Endothelial cell of umbilical vein (primary cell): Measurements from ENCODE around the gene CARD14. TPM values are rescaled to one million over a fixed set of nuclear protein-coding genes. Genes with fewer than 3 reads are reported as not detected.

Source experiments
- BruUV-seq: library from RNA; stranded (reverse); fragments of 400-500 nt; replicated peaks from 2 replicates; lab custom pipeline; 2021; lab: Mats Ljungman, UMichigan
- CTCF ChIA-PET: fragments of 300-600, 350-600 bp; sonication (Branson Sonifier 250); formaldehyde crosslinking; loops from one replicate; lab custom pipeline; 2021; ENCODE audit warnings: antibody characterized with exemption, inconsistent platforms; lab: Charles Lee
- POLR2A ChIA-PET: fragments of 300-600, 350-600 bp; sonication (Branson Sonifier 250); formaldehyde crosslinking; loops from one replicate; lab custom pipeline; 2021; ENCODE audit warnings: antibody characterized with exemption, inconsistent platforms; lab: Charles Lee
- DNase-seq: peaks from one replicate; pipeline ENCODE4 v3.0.0-alpha.2; 2011; ENCODE audit warnings: low read depth, low spot score
- FAIRE-seq: peaks from 2 replicates; lab custom pipeline; 2011; peaks lifted over from hg19 to GRCh38; lab: Jason Lieb, UNC
- H2AFZ ChIP-seq: 2 replicates; pipeline ENCODE4 v1.6.0; 2012; ENCODE audit warnings: low read depth, low read length, control low read depth, inconsistent platforms
- H3K27ac ChIP-seq: 2 replicates; pipeline ENCODE4 v1.5.1; 2011; ENCODE audit warnings: low read depth, mild to moderate bottlenecking, control low read depth, low read length, moderate library complexity; ENCODE audit not compliant: insufficient read depth
- H3K27me3 ChIP-seq, 2 experiments: 2 replicates each; pipeline versions ENCODE4 v1.6.0 to v1.6.1; 2011; ENCODE audit warnings: low read length in 2 of 2, mixed read lengths in 1 of 2; ENCODE audit not compliant: control insufficient read depth in 2 of 2, insufficient read depth in 2 of 2
- H3K36me3 ChIP-seq, 2 experiments: 2 replicates in 1 of 2; 3 replicates in 1 of 2; pipeline ENCODE4 v1.5.1; 2011; ENCODE audit warnings: low read length in 2 of 2, mild to moderate bottlenecking in 1 of 2, moderate library complexity in 1 of 2; ENCODE audit not compliant: control insufficient read depth in 2 of 2, insufficient read depth in 2 of 2; ENCODE audit errors: extremely low read depth in 1 of 2
- H3K4me1 ChIP-seq: 3 replicates; pipeline ENCODE4 v1.5.1; 2011; ENCODE audit warnings: mild to moderate bottlenecking, low read length; ENCODE audit not compliant: control insufficient read depth, insufficient read depth; ENCODE audit errors: extremely low read depth
- H3K4me2 ChIP-seq: 2 replicates; pipeline ENCODE4 v1.6.1; 2011; ENCODE audit warnings: low read length, control low read depth, mixed read lengths; ENCODE audit not compliant: insufficient read depth
- H3K4me3 ChIP-seq, 3 experiments: fragments of 200-600 bp in 1 of 3; sonication (generic), shearing (Covaris generic) in 1 of 3; replicated peaks in 1 of 3; 2 replicates each; pipeline ENCODE4 v1.5.1; 2011 to 2016; ENCODE audit warnings: control low read depth in 3 of 3, low read length in 3 of 3, mild to moderate bottlenecking in 2 of 3, inconsistent platforms in 1 of 3, low read depth in 1 of 3, moderate library complexity in 1 of 3; ENCODE audit not compliant: insufficient read depth in 1 of 3
- H3K79me2 ChIP-seq: 2 replicates; pipeline ENCODE4 v1.6.0; 2012; ENCODE audit warnings: low read length, inconsistent platforms; ENCODE audit not compliant: control insufficient read depth, insufficient read depth
- H3K9ac ChIP-seq: replicated peaks from 2 replicates; pipeline ENCODE3; 2011; ENCODE audit warnings: low read length, control low read depth; ENCODE audit not compliant: insufficient read depth; ENCODE audit errors: extremely low read depth
- H3K9me1 ChIP-seq: replicated peaks from 3 replicates; pipeline ENCODE4 v1.6.0; 2011; ENCODE audit warnings: mild to moderate bottlenecking, low read length; ENCODE audit not compliant: control insufficient read depth, insufficient read depth; ENCODE audit errors: extremely low read depth
- H3K9me3 ChIP-seq: replicated peaks from 2 replicates; pipeline ENCODE4 v1.5.1; 2012; ENCODE audit warnings: low read length, inconsistent platforms; ENCODE audit not compliant: control insufficient read depth, insufficient read depth
- H4K20me1 ChIP-seq: replicated peaks from 2 replicates; pipeline ENCODE3; 2011; ENCODE audit warnings: mild to moderate bottlenecking, low read length; ENCODE audit not compliant: control insufficient read depth, insufficient read depth; ENCODE audit errors: extremely low read depth
- JUN ChIP-seq: IDR thresholded peaks from 2 replicates; pipeline ENCODE4 v1.6.1; 2011; ENCODE audit warnings: borderline replicate concordance, low read depth; ENCODE audit not compliant: insufficient read length, insufficient read depth
- POLR2A ChIP-seq: IDR thresholded peaks from 2 replicates; pipeline ENCODE4 v1.6.1; 2012; ENCODE audit warnings: low read depth, mild to moderate bottlenecking, control low read depth, low read length
- POLR2AphosphoS5 ChIP-seq: IDR thresholded peaks from 2 replicates; pipeline ENCODE4 v1.6.1; 2012; ENCODE audit warnings: low read depth, mild to moderate bottlenecking, control low read depth, low read length, moderate library complexity; ENCODE audit not compliant: insufficient read depth
- dilution Hi-C: fragments of 300-500 bp; cut with MboI; formaldehyde crosslinking; loops from one replicate; pipeline ENCODE4 v1.15.0; 2019; ENCODE audit warnings: low sequenced_read_pairs; ENCODE audit not compliant: extremely low pct_ligation_motif_present
- intact Hi-C: fragments of 100-400 bp; cut with micrococcal nuclease; formaldehyde crosslinking; loops from one replicate; pipeline ENCODE4 v1.10.0; 2022
- polyA plus RNA-seq, 4 experiments: library from polyadenylated mRNA; depleted of rRNA in 3 of 4; stranded (reverse) in 3 of 4; unstranded in 1 of 4; fragments of >200 nt; gene quantifications; 2 replicates each; pipeline versions ENCODE4 v1.2.1 to v1.2.3, GENCODE V29; 2011 to 2012; ENCODE audit warnings: missing spikeins in 1 of 4
- total RNA-seq: library from RNA; stranded (reverse); gene quantifications from 2 replicates; pipeline ENCODE4 v1.2.3, GENCODE V29; 2021
- TF ChIP-seq, protein P1 (sequence below): IDR thresholded peaks from 2 replicates; pipeline ENCODE4 v1.6.1; 2011; ENCODE audit not compliant: insufficient read depth, insufficient read length
- TF ChIP-seq, protein P2 (sequence below), 2 donors: IDR thresholded peaks; 1 replicate in 1 of 2; 2 replicates in 1 of 2; pipeline ENCODE4 v1.5.1; 2011; ENCODE audit warnings: low read length in 2 of 2, mild to moderate bottlenecking in 2 of 2, moderate library complexity in 2 of 2, control low read depth in 1 of 2, inconsistent platforms in 1 of 2, low read depth in 1 of 2; ENCODE audit not compliant: insufficient read depth in 1 of 2; ENCODE audit errors: extremely low read depth in 1 of 2

CARD14 gene
- total and polyA plus RNA-seq, 2 donors (not counting 3 experiments of a cell fraction or from before 2014, with no cell fraction given), result not detected

DNA sequence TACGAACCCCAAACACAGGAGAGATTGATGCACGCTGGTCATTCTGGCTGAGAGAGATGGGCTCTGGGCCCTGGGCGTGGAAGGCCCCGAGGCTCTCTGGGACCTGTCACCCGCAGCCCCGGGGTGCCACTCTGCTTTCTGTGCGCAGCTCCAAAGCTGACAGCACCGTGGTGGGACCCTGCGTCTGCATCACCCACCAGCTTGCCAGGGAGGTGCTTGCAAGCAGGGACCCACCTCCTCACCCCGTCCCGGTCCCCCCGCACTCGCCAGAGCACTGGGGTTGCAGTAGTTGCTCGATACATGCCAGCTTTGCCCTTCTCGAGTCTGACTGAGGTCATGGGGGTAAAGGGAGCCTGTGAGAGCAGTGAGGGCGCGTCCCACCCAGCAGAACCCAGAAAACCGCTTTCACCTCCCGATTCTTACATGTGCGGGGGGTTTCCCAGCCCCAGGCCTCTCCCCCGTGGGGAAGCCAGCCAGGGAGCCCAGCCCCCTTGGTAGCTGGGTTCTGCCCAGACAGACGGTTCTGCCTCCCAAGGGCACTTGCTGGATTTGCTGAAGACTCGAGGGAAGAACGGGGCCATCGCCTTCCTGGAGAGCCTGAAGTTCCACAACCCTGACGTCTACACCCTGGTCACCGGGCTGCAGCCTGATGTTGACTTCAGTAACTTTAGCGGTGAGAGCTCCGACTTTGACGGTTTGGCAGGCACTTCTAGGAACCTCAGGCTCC is 12.5 kb downstream of the CARD14 start:
- H3K9me1 ChIP-seq, result no peaks in the 10 kb centered on the region
- dilution Hi-C loops, result no loop called here
- H3K36me3 ChIP-seq, result no peaks in the 10 kb centered on the region
- no peak overlapping the region for H3K27ac ChIP-seq
- no peak overlapping the region for H3K4me3 ChIP-seq
- BruUV-seq, result no TSS peak
- POLR2A ChIA-PET, result no interaction called here
- no peaks in the 10 kb centered on the region for H3K9me3 ChIP-seq
- H3K9ac ChIP-seq, result no peak overlapping the region
- no peak for DNase-seq
- no peaks in the 10 kb centered on the region for H4K20me1 ChIP-seq
- H3K27me3 ChIP-seq, result peaks cover 8 to 13% of the 10 kb centered on the region in 2 experiments
- CTCF ChIA-PET, result interaction anchor here (1.2 to 2.6 kb wide), 2 partner anchors 10 to 13 kb away, joined by 4 to 13 read pairs; no protein-coding TSS in a partner anchor
- no peaks in the 10 kb centered on the region for H3K79me2 ChIP-seq
- intact Hi-C loops, result no loop called here
- H3K4me1 ChIP-seq, result peaks cover 7% of the 10 kb centered on the region
- no peak overlapping the region for H3K4me2 ChIP-seq
- FAIRE-seq, result no peak
- TF ChIP-seq, protein P1, sequence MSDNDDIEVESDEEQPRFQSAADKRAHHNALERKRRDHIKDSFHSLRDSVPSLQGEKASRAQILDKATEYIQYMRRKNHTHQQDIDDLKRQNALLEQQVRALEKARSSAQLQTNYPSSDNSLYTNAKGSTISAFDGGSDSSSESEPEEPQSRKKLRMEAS, result no peak
- TF ChIP-seq JUN, result no peak
- no peak overlapping the region for H2AFZ ChIP-seq

DNA sequence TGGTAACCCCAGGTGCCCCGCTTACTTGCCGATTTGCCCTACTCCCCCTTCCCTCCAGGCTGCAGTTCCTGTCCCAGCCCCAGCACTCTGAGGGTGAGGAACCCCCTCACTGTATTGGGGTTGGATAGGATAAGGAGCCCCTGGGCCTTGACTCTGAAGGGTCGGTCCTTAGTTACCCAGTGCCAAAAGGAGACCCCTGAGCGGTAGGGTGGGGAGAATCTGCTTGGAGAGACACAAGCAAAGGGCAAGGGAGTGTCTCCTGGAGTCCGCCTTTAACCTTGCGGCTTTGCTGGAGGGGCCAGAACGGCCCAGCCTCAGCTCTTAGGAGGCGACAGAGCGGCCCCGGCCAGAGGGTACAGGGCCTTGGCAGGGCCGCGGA is 13.0 kb downstream of the CARD14 start:
- no peaks in the 10 kb centered on the region for H3K79me2 ChIP-seq
- no peak for TF ChIP-seq POLR2AphosphoS5
- no peak for TF ChIP-seq POLR2A
- no peak for TF ChIP-seq JUN
- TF ChIP-seq, protein P2, sequence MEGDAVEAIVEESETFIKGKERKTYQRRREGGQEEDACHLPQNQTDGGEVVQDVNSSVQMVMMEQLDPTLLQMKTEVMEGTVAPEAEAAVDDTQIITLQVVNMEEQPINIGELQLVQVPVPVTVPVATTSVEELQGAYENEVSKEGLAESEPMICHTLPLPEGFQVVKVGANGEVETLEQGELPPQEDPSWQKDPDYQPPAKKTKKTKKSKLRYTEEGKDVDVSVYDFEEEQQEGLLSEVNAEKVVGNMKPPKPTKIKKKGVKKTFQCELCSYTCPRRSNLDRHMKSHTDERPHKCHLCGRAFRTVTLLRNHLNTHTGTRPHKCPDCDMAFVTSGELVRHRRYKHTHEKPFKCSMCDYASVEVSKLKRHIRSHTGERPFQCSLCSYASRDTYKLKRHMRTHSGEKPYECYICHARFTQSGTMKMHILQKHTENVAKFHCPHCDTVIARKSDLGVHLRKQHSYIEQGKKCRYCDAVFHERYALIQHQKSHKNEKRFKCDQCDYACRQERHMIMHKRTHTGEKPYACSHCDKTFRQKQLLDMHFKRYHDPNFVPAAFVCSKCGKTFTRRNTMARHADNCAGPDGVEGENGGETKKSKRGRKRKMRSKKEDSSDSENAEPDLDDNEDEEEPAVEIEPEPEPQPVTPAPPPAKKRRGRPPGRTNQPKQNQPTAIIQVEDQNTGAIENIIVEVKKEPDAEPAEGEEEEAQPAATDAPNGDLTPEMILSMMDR (IDR thresholded peaks at IDR 0.05; ENCODE audit: extremely low read depth in 1 of 2, insufficient read depth in 1 of 2, low read depth in 1 of 2, low read length in 2 of 2), result no peak
- TF ChIP-seq, protein P1, result no peak
- POLR2A ChIA-PET, result no interaction called here
- no peaks in the 10 kb centered on the region for H3K9me3 ChIP-seq
- no peak overlapping the region for H3K4me3 ChIP-seq
- intact Hi-C loops (no loop called here), dilution Hi-C loops (no loop called here)
- peaks cover 8 to 13% of the 10 kb centered on the region in 2 experiments for H3K27me3 ChIP-seq
- H3K4me1 ChIP-seq, result peaks cover 6% of the 10 kb centered on the region
- no peaks in the 10 kb centered on the region for H3K36me3 ChIP-seq
- BruUV-seq, result no TSS peak
- no peak overlapping the region for H3K4me2 ChIP-seq
- FAIRE-seq (no peak), DNase-seq (no peak)
- no peaks in the 10 kb centered on the region for H3K9me1 ChIP-seq
- no peaks in the 10 kb centered on the region for H4K20me1 ChIP-seq
- no peak overlapping the region for H3K27ac ChIP-seq
- CTCF ChIA-PET, result interaction anchor here (2.6 kb wide), 1 partner anchor 13 kb away, joined by 13 read pairs; no protein-coding TSS in a partner anchor
- no peak overlapping the region for H3K9ac ChIP-seq
- H2AFZ ChIP-seq, result no peak overlapping the region
